DOHH2 (cell line): Measurements from ENCODE around the gene RNF6.
"Not testable (repeated sequence)": the region's sequence is repeated elsewhere in the genome, so short reads cannot be mapped to it uniquely, and the experiment has no call there.

Source experiments
- EZH2phosphoT487 ChIP-seq: fragments of 200-600 bp; sonication (generic); IDR thresholded peaks from 2 replicates; pipeline ENCODE4 v1.6.1; 2017; ENCODE audit warnings: borderline replicate concordance, mild to moderate bottlenecking, antibody characterized with exemption, low read length, moderate library complexity, mixed read lengths
- TF ChIP-seq, protein P1 (sequence below): fragments of 200-600 bp; sonication (generic); IDR thresholded peaks from one replicate; pipeline ENCODE4 v1.5.1; 2014; ENCODE audit warnings: antibody characterized with exemption, mild to moderate bottlenecking, low read depth, low read length; ENCODE audit not compliant: poor library complexity, severe bottlenecking

DNA sequence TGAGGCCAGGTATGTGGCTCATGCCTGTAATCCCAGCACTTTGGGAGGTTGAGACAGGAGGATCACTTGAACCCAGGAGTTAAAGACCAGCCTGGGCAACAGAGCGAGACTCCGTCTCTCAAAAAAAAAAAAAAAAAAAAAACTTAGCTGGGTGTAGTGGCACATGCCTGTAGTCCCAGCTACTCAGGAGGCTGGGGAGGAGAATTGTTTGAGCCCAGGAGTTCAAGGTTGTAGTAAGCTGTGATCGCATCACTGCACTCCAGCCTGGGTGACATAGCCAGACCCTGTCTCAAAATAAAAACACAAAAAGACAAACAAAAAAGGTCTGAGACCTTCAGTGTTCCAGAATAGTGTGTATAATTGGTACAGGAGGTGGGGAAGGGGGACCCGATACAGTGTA is 29.9 kb upstream of the RNF6 start:
- TF ChIP-seq, protein P1, sequence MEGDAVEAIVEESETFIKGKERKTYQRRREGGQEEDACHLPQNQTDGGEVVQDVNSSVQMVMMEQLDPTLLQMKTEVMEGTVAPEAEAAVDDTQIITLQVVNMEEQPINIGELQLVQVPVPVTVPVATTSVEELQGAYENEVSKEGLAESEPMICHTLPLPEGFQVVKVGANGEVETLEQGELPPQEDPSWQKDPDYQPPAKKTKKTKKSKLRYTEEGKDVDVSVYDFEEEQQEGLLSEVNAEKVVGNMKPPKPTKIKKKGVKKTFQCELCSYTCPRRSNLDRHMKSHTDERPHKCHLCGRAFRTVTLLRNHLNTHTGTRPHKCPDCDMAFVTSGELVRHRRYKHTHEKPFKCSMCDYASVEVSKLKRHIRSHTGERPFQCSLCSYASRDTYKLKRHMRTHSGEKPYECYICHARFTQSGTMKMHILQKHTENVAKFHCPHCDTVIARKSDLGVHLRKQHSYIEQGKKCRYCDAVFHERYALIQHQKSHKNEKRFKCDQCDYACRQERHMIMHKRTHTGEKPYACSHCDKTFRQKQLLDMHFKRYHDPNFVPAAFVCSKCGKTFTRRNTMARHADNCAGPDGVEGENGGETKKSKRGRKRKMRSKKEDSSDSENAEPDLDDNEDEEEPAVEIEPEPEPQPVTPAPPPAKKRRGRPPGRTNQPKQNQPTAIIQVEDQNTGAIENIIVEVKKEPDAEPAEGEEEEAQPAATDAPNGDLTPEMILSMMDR = not testable (repeated sequence)
- not testable (repeated sequence) for TF ChIP-seq EZH2phosphoT487
